H1 (cell line): ENCODE results near the gene RFNG. TPM values are rescaled to one million over a fixed set of nuclear protein-coding genes. Genes with fewer than 3 reads are reported as not detected.

Experiments used
- CTCF ChIA-PET: fragments of 300-600 bp; sonication (Branson Sonifier 250); formaldehyde crosslinking; loops from one replicate; lab custom pipeline; 2021; ENCODE audit not compliant: partially characterized antibody; lab: Charles Lee
- POLR2A ChIA-PET: fragments of 300-600 bp; sonication (Branson Sonifier 250); formaldehyde crosslinking; loops from one replicate; lab custom pipeline; 2021; ENCODE audit warnings: inconsistent platforms; ENCODE audit not compliant: partially characterized antibody; lab: Charles Lee
- DNase-seq, 2 experiments: peaks; one replicate each; pipeline versions ENCODE4 v3.0.0 to v3.0.0-alpha.2; 2010 to 2022; ENCODE audit warnings: low spot score in 2 of 2, low read depth in 1 of 2, mixed read lengths in 1 of 2
- FAIRE-seq: peaks from 2 replicates; lab custom pipeline; 2011; peaks lifted over from hg19 to GRCh38; lab: Jason Lieb, UNC
- H2AFZ ChIP-seq: 2 replicates; pipeline ENCODE4 v1.8.1; 2012; ENCODE audit warnings: low read length, inconsistent platforms
- H2AK5ac ChIP-seq: 2 replicates; pipeline ENCODE4 v1.6.1; 2013; ENCODE audit warnings: low read depth, low read length
- H2BK120ac ChIP-seq: replicated peaks from 2 replicates; pipeline ENCODE3; 2013; ENCODE audit warnings: low read depth, low read length, inconsistent platforms
- H2BK12ac ChIP-seq: 2 replicates; pipeline ENCODE4 v1.6.1; 2013; ENCODE audit warnings: low read depth, low read length
- H2BK15ac ChIP-seq: 2 replicates; pipeline ENCODE4 v1.6.1; 2013; ENCODE audit warnings: low read length
- H2BK20ac ChIP-seq: 2 replicates; pipeline ENCODE4 v1.6.1; 2013; ENCODE audit warnings: low read length
- H2BK5ac ChIP-seq: 2 replicates; pipeline ENCODE4 v1.6.1; 2013; ENCODE audit warnings: low read depth, low read length
- H3K14ac ChIP-seq: 2 replicates; pipeline ENCODE4 v1.6.1; 2013; ENCODE audit warnings: inconsistent platforms; ENCODE audit not compliant: insufficient read length
- H3K18ac ChIP-seq: 2 replicates; pipeline ENCODE4 v1.6.1; 2013; ENCODE audit warnings: low read length; ENCODE audit errors: extremely low read depth
- H3K23ac ChIP-seq: 2 replicates; pipeline ENCODE4 v1.6.1; 2013; ENCODE audit warnings: inconsistent platforms; ENCODE audit not compliant: insufficient read length
- H3K23me2 ChIP-seq: 2 replicates; pipeline ENCODE4 v1.6.1; 2013; ENCODE audit warnings: low read depth, low read length
- H3K27ac ChIP-seq: 2 replicates; pipeline ENCODE4 v1.6.1; 2011; ENCODE audit warnings: low read depth, low read length, inconsistent platforms
- H3K27me3 ChIP-seq, 4 experiments: replicated peaks in 1 of 4; 1 replicate in 1 of 4; 2 replicates in 3 of 4; pipeline versions ENCODE4 v1.6.1 to v1.8.1; 2011 to 2013; ENCODE audit warnings: low read length in 3 of 4, mild to moderate bottlenecking in 3 of 4, inconsistent platforms in 2 of 4, mixed read lengths in 2 of 4, moderate library complexity in 1 of 4; ENCODE audit not compliant: control insufficient read depth in 3 of 4, insufficient read depth in 3 of 4; ENCODE audit errors: extremely low read depth in 1 of 4
- H3K36me3 ChIP-seq, 4 experiments: 2 replicates each; pipeline versions ENCODE4 v1.6.1 to v1.8.1; 2011 to 2013; ENCODE audit warnings: mild to moderate bottlenecking in 4 of 4, low read length in 3 of 4, moderate library complexity in 2 of 4, control low read depth in 1 of 4, inconsistent platforms in 1 of 4; ENCODE audit not compliant: insufficient read depth in 4 of 4, control insufficient read depth in 2 of 4
- H3K4ac ChIP-seq: replicated peaks from 2 replicates; pipeline ENCODE3; 2013; ENCODE audit warnings: low read length, low read depth, mixed read lengths, inconsistent platforms; ENCODE audit not compliant: insufficient read length
- H3K4me1 ChIP-seq, 4 experiments: replicated peaks in 1 of 4; 1 replicate in 1 of 4; 2 replicates in 3 of 4; pipeline versions ENCODE4 v1.6.1 to v1.8.1; 2011 to 2013; ENCODE audit warnings: low read length in 3 of 4, inconsistent platforms in 2 of 4, mixed read lengths in 1 of 4; ENCODE audit not compliant: insufficient read depth in 4 of 4, control insufficient read depth in 3 of 4
- H3K4me2 ChIP-seq, 2 experiments: 2 replicates each; pipeline versions ENCODE4 v1.6.1 to v1.8.1; 2011 to 2013; ENCODE audit warnings: low read depth in 2 of 2, low read length in 2 of 2, control low read depth in 1 of 2, inconsistent platforms in 1 of 2, mild to moderate bottlenecking in 1 of 2; ENCODE audit not compliant: insufficient read depth in 1 of 2
- H3K4me3 ChIP-seq, 4 experiments: fragments of 200-600, 300-600 bp in 1 of 4; sonication (generic), shearing (Covaris generic), sonication (Bioruptor Twin) in 1 of 4; 2 replicates each; pipeline versions ENCODE4 v1.5.1 to v1.8.1; 2011 to 2016; ENCODE audit warnings: low read length in 4 of 4, low read depth in 3 of 4, control low read depth in 2 of 4, inconsistent platforms in 2 of 4, mild to moderate bottlenecking in 2 of 4, mixed read lengths in 1 of 4, moderate library complexity in 1 of 4; ENCODE audit not compliant: insufficient read depth in 2 of 4; ENCODE audit errors: extremely low read depth in 1 of 4
- H3K56ac ChIP-seq: replicated peaks from 2 replicates; pipeline ENCODE3; 2013; ENCODE audit warnings: low read depth, mild to moderate bottlenecking, mixed read lengths, low read length, inconsistent platforms; ENCODE audit not compliant: insufficient read length
- H3K79me1 ChIP-seq: 2 replicates; pipeline ENCODE4 v1.6.1; 2013; ENCODE audit warnings: low read depth, low read length, control low read depth
- H3K79me2 ChIP-seq, 2 experiments: 2 replicates each; pipeline versions ENCODE4 v1.6.1 to v1.8.1; 2012 to 2013; ENCODE audit warnings: low read length in 2 of 2, mild to moderate bottlenecking in 2 of 2, inconsistent platforms in 1 of 2; ENCODE audit not compliant: insufficient read depth in 2 of 2, control insufficient read depth in 1 of 2
- H3K9ac ChIP-seq, 4 experiments: replicated peaks in 1 of 4; 1 replicate in 1 of 4; 2 replicates in 3 of 4; pipeline versions ENCODE4 v1.6.1 to v1.8.1; 2011 to 2013; ENCODE audit warnings: low read depth in 3 of 4, low read length in 3 of 4, control low read depth in 2 of 4, mild to moderate bottlenecking in 2 of 4, moderate library complexity in 2 of 4, inconsistent platforms in 1 of 4; ENCODE audit errors: extremely low read depth in 1 of 4
- H3K9me3 ChIP-seq, 2 experiments: 2 replicates each; pipeline versions ENCODE4 v1.6.1 to v1.8.1; 2012 to 2013; ENCODE audit warnings: mild to moderate bottlenecking in 2 of 2, moderate library complexity in 2 of 2, control low read depth in 1 of 2, inconsistent platforms in 1 of 2, low read depth in 1 of 2, low read length in 1 of 2, mixed read lengths in 1 of 2; ENCODE audit not compliant: insufficient read depth in 2 of 2
- H4K20me1 ChIP-seq, 2 experiments: replicated peaks in 1 of 2; 2 replicates each; pipeline versions ENCODE3 to v1.8.1; 2011 to 2013; ENCODE audit warnings: inconsistent platforms in 2 of 2, low read length in 2 of 2, mild to moderate bottlenecking in 1 of 2; ENCODE audit not compliant: insufficient read depth in 2 of 2, control insufficient read depth in 1 of 2
- H4K5ac ChIP-seq: 2 replicates; pipeline ENCODE4 v1.6.1; 2013; ENCODE audit warnings: low read length, low read depth, mixed read lengths, inconsistent platforms; ENCODE audit not compliant: insufficient read length
- H4K8ac ChIP-seq: 2 replicates; pipeline ENCODE4 v1.8.0; 2013; ENCODE audit warnings: mild to moderate bottlenecking, moderate library complexity, low read length, inconsistent platforms; ENCODE audit not compliant: insufficient read depth; ENCODE audit errors: extremely low read depth
- H4K91ac ChIP-seq: replicated peaks from 2 replicates; pipeline ENCODE3; 2013; ENCODE audit warnings: low read length, mixed read lengths, inconsistent platforms; ENCODE audit not compliant: insufficient read length
- BACH1 ChIP-seq: IDR thresholded peaks from 2 replicates; pipeline ENCODE4 v1.6.1; 2012; ENCODE audit warnings: low read length, improper control_type of control experiment
- FOSL1 ChIP-seq: IDR thresholded peaks from 2 replicates; pipeline ENCODE4 v1.6.1; 2011; ENCODE audit warnings: mild to moderate bottlenecking, low read depth, low read length, moderate library complexity; ENCODE audit not compliant: insufficient read depth
- GABPA ChIP-seq: IDR thresholded peaks from 2 replicates; pipeline ENCODE4 v1.6.1; 2011; ENCODE audit warnings: mild to moderate bottlenecking, low read length, moderate library complexity, borderline replicate concordance; ENCODE audit not compliant: insufficient read depth
- HDAC2 ChIP-seq, 2 experiments: fragments of 300-600 bp in 1 of 2; sonication (generic) in 1 of 2; IDR thresholded peaks; 2 replicates each; pipeline ENCODE4 v1.6.1; 2011 to 2012; ENCODE audit warnings: low read depth in 2 of 2, low read length in 2 of 2, mild to moderate bottlenecking in 2 of 2, moderate library complexity in 2 of 2, borderline replicate concordance in 1 of 2, inconsistent platforms in 1 of 2
- PHF8 ChIP-seq: fragments of 200-600 bp; sonication (generic); conservative IDR thresholded peaks from 2 replicates; pipeline ENCODE4 v1.7.1; 2012; ENCODE audit warnings: low read depth, mild to moderate bottlenecking, inconsistent platforms, low read length, moderate library complexity
- RNF2 ChIP-seq: fragments of 200-900, 300-1000 bp; sonication (generic); IDR thresholded peaks from 2 replicates; pipeline ENCODE4 v1.7.1; 2016; ENCODE audit warnings: borderline replicate concordance, low read depth, mild to moderate bottlenecking, antibody characterized with exemption, low read length; ENCODE audit not compliant: poor library complexity, severe bottlenecking; ENCODE audit errors: missing control alignments
- WGBS, 2 experiments: shearing (Covaris generic) in 1 of 2; methylation state at CpG; one replicate each; pipeline versions ENCODE4 v1.1.6 to v1.1.7; 2013 to 2015; ENCODE audit warnings: low lambda C conversion rate in 2 of 2, mixed read lengths in 2 of 2, inconsistent platforms in 1 of 2, low coverage in 1 of 2, missing lambda C conversion rate in 1 of 2; ENCODE audit not compliant: insufficient replicate concordance in 2 of 2, insufficient coverage in 1 of 2, insufficient read length in 1 of 2; ENCODE audit errors: extremely low coverage in 1 of 2, missing lambda C conversion rate in 1 of 2; 5-methylcytosine and 5-hydroxymethylcytosine counted together
- polyA plus RNA-seq, 7 experiments: library from polyadenylated mRNA; depleted of rRNA in 3 of 7; stranded (reverse) in 5 of 7; unstranded in 2 of 7; fragments of >200 nt in 5 of 7; fragments of 200-250 nt in 2 of 7; gene quantifications; 1 replicate in 5 of 7; 2 replicates in 1 of 7; 4 replicates in 1 of 7; pipeline versions ENCODE4 v1.2.1 to v1.2.3, GENCODE V29; 2011 to 2013; ENCODE audit warnings: missing spikeins in 2 of 7, mixed read lengths in 2 of 7
- total RNA-seq: library from RNA; stranded (reverse); fragmentation: NEBNext Ultra II Directional; extraction: Animal tissue kit (Norgen Biotek cat#: 25700); gene quantifications from 2 replicates; pipeline ENCODE4 v1.2.1, GENCODE V29; 2021
- TF ChIP-seq, protein P1 (sequence below), 3 experiments: IDR thresholded peaks; 1 replicate in 2 of 3; 2 replicates in 1 of 3; pipeline versions ENCODE4 v1.5.1 to v1.6.1; 2011; ENCODE audit warnings: low read length in 3 of 3, mild to moderate bottlenecking in 3 of 3, inconsistent platforms in 2 of 3, low read depth in 1 of 3, moderate library complexity in 1 of 3; ENCODE audit not compliant: insufficient read depth in 1 of 3; ENCODE audit errors: control extremely low read depth in 1 of 3

RFNG gene
- total and polyA plus RNA-seq, 2 of the 8 experiments (the other 6 are each of a cell fraction or from before 2014, with no cell fraction given): 26.7 to 28.4 TPM

- Histone ChIP-seq H2BK12ac (no peak overlapping the region), H2BK15ac (no peak overlapping the region), H4K5ac (no peak overlapping the region), H3K23ac (no peak overlapping the region), H3K56ac (no peak overlapping the region), H2AK5ac (no peak overlapping the region), H3K79me2 (no peaks in the 10 kb centered on the region), H2BK20ac (no peak overlapping the region), H4K91ac (no peak overlapping the region), H3K9me3 (no peaks in the 10 kb centered on the region), H3K4me2 (no peak overlapping the region), H3K14ac (no peak overlapping the region), H3K27me3 (no peaks in the 10 kb centered on the region), H3K4me3 (no peak overlapping the region), H2AFZ (no peak overlapping the region), H2BK120ac (no peak overlapping the region), H3K4me1 (peaks cover 0 to 1% (median 0%) of the 10 kb centered on the region in 4 experiments; a peak in 1 of 7 replicates), H3K9ac (no peak overlapping the region), H3K23me2 (0 out of 2 replicates have a peak, but pooled peaks cover 1% of the 10 kb centered on the region), H3K79me1 (peaks cover 2% of the 10 kb centered on the region), H3K18ac (no peak overlapping the region), H2BK5ac (no peak overlapping the region), H3K36me3 (no peaks in the 10 kb centered on the region; a peak in 2 of 8 replicates), H4K8ac (peak overlapping the region; percentile 17; the same call in 1 of the 2 replicates), H3K4ac (no peak overlapping the region), H3K27ac (no peak overlapping the region), H4K20me1 (peaks cover 6 to 9% of the 10 kb centered on the region in 2 experiments)
- POLR2A ChIA-PET: interaction anchor here (1.0 to 3.2 kb wide), 3 partner anchors 11 to 22 kb away, joined by 3 to 13 read pairs (median 4); partner anchors contain the start of genes CENPX and LRRC45
- 88% methylated on average over 26 of the region's 39 CpGs; no CpG with 5 or more reads in 1 of the 2 experiments for WGBS, 2 experiments
- FAIRE-seq (no peak), DNase-seq (no peak)
- CTCF ChIA-PET: interaction anchor here (1.2 to 3.4 kb wide), 3 partner anchors 9 to 15 kb away, joined by 5 to 16 read pairs (median 7); no protein-coding TSS in a partner anchor
- TF ChIP-seq, protein P1, sequence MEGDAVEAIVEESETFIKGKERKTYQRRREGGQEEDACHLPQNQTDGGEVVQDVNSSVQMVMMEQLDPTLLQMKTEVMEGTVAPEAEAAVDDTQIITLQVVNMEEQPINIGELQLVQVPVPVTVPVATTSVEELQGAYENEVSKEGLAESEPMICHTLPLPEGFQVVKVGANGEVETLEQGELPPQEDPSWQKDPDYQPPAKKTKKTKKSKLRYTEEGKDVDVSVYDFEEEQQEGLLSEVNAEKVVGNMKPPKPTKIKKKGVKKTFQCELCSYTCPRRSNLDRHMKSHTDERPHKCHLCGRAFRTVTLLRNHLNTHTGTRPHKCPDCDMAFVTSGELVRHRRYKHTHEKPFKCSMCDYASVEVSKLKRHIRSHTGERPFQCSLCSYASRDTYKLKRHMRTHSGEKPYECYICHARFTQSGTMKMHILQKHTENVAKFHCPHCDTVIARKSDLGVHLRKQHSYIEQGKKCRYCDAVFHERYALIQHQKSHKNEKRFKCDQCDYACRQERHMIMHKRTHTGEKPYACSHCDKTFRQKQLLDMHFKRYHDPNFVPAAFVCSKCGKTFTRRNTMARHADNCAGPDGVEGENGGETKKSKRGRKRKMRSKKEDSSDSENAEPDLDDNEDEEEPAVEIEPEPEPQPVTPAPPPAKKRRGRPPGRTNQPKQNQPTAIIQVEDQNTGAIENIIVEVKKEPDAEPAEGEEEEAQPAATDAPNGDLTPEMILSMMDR (IDR thresholded peaks at IDR 0.05; ENCODE audit: control extremely low read depth in 1 of 3, insufficient read depth in 1 of 3, low read depth in 1 of 3, low read length in 3 of 3): no peak
- TF ChIP-seq BACH1: no peak
- no peak for TF ChIP-seq PHF8
- no peak for TF ChIP-seq HDAC2 (IDR thresholded peaks at IDR 0.05; ENCODE audit: borderline replicate concordance in 1 of 2, low read depth in 2 of 2, low read length in 2 of 2)
- TF ChIP-seq GABPA: no peak
- no peak for TF ChIP-seq RNF2
- no peak for TF ChIP-seq FOSL1
Observed at GRCh38 chr17:82010575-82011525, 40.8 kb downstream of the RFNG start.
